ENCODE data around the gene GART. TPM values are rescaled to one million over a fixed set of nuclear protein-coding genes. Genes with fewer than 3 reads are reported as not detected.

GART gene
- total and polyA plus RNA-seq, 2 of the 8 experiments (the other 6 are each of a cell fraction or from before 2014, with no cell fraction given), result 23.1 to 231 TPM

GRCh38 chr21:33584455-33584854 lies 42.5 kb upstream of the GART start:
- no peak overlapping the region for H3K4ac ChIP-seq (replicated peaks; ENCODE audit: insufficient read length, low read depth, low read length)
- no peak overlapping the region for H3K14ac ChIP-seq (ENCODE audit: insufficient read length)
- no peak overlapping the region for H2BK5ac ChIP-seq (ENCODE audit: low read depth, low read length)
- no peak overlapping the region for H4K5ac ChIP-seq (ENCODE audit: insufficient read length, low read depth, low read length)
- DNase-seq (ENCODE audit: low read depth in 1 of 2, low spot score in 2 of 2), result no peak
- no peak overlapping the region for H4K8ac ChIP-seq (ENCODE audit: extremely low read depth, insufficient read depth, low read length)
- no peak overlapping the region for H2AK5ac ChIP-seq (ENCODE audit: low read depth, low read length)
- H3K9me3 ChIP-seq (ENCODE audit: insufficient read depth in 2 of 2, low read depth in 1 of 2, low read length in 1 of 2), result no peaks in the 10 kb centered on the region
- no peak overlapping the region for H3K27ac ChIP-seq (ENCODE audit: low read depth, low read length)
- H3K4me3 ChIP-seq (ENCODE audit: extremely low read depth in 1 of 4, insufficient read depth in 2 of 4, low read depth in 3 of 4, low read length in 4 of 4), result no peak overlapping the region
- H3K36me3 ChIP-seq (ENCODE audit: control insufficient read depth in 2 of 4, insufficient read depth in 4 of 4, low read length in 3 of 4), result peaks cover 2 to 35% (median 4%) of the 10 kb centered on the region in 4 experiments; a peak in 4 of 8 replicates
- POLR2A ChIA-PET (ENCODE audit: partially characterized antibody), result interaction anchor here (1.6 kb wide), 1 partner anchor 10 kb away, joined by 4 read pairs; no protein-coding TSS in a partner anchor
- H2BK120ac ChIP-seq (replicated peaks; ENCODE audit: low read depth, low read length), result no peak overlapping the region
- no peak overlapping the region for H2BK12ac ChIP-seq (ENCODE audit: low read depth, low read length)
- H3K4me2 ChIP-seq (ENCODE audit: insufficient read depth in 1 of 2, low read depth in 2 of 2, low read length in 2 of 2), result no peak overlapping the region
- CTCF ChIA-PET (ENCODE audit: partially characterized antibody), result interaction anchor here (0.6 to 2.5 kb wide), 5 partner anchors 10 to 308 kb away, joined by 3 to 13 read pairs (median 3); no protein-coding TSS in a partner anchor
- no peak overlapping the region for H3K56ac ChIP-seq (replicated peaks; ENCODE audit: insufficient read length, low read depth, low read length)
- no peaks in the 10 kb centered on the region for H3K27me3 ChIP-seq (replicated peaks in 1 of 4; ENCODE audit: control insufficient read depth in 3 of 4, extremely low read depth in 1 of 4, insufficient read depth in 3 of 4, low read length in 3 of 4)
- H4K20me1 ChIP-seq (replicated peaks in 1 of 2; ENCODE audit: control insufficient read depth in 1 of 2, insufficient read depth in 2 of 2, low read length in 2 of 2), result no peaks in the 10 kb centered on the region
- H3K79me2 ChIP-seq (ENCODE audit: control insufficient read depth in 1 of 2, insufficient read depth in 2 of 2, low read length in 2 of 2), result peaks cover 0 to 23% of the 10 kb centered on the region in 2 experiments; a peak in 2 of 4 replicates
- 93% methylated on average over 3 of the region's 3 CpGs; no CpG with 5 or more reads in 1 of the 2 experiments for WGBS, 2 experiments (ENCODE audit: extremely low coverage in 1 of 2, insufficient coverage in 1 of 2, insufficient read length in 1 of 2, insufficient replicate concordance in 2 of 2, low coverage in 1 of 2, low lambda C conversion rate in 2 of 2, missing lambda C conversion rate in 1 of 2)
- H3K23me2 ChIP-seq (ENCODE audit: low read depth, low read length), result peaks cover 10% of the 10 kb centered on the region; the same call in 1 of the 2 replicates
- peaks cover 0 to 2% (median under 1%) of the 10 kb centered on the region in 4 experiments; a peak in 2 of 7 replicates for H3K4me1 ChIP-seq (replicated peaks in 1 of 4; ENCODE audit: control insufficient read depth in 3 of 4, insufficient read depth in 4 of 4, low read length in 3 of 4)
- no peak overlapping the region for H2BK20ac ChIP-seq (ENCODE audit: low read length)
- H3K9ac ChIP-seq (replicated peaks in 1 of 4; ENCODE audit: extremely low read depth in 1 of 4, low read depth in 3 of 4, low read length in 3 of 4), result no peak overlapping the region
- no peak overlapping the region for H3K23ac ChIP-seq (ENCODE audit: insufficient read length)
- no peak overlapping the region for H2BK15ac ChIP-seq (ENCODE audit: low read length)
- no peak overlapping the region for H2AFZ ChIP-seq (ENCODE audit: low read length)
- no peak overlapping the region for H4K91ac ChIP-seq (replicated peaks; ENCODE audit: insufficient read length, low read length)
- TF ChIP-seq YY1 (IDR thresholded peaks at IDR 0.05; ENCODE audit: low read depth, low read length), result no peak
- no peaks in the 10 kb centered on the region for H3K79me1 ChIP-seq (ENCODE audit: low read depth, low read length)
- FAIRE-seq, result no peak
- H3K18ac ChIP-seq (ENCODE audit: extremely low read depth, low read length), result no peak overlapping the region
